DOHH2 (cell line): ENCODE data around the gene APMAP.

Source experiments
- CTCF ChIP-seq: fragments of 200-600 bp; sonication (generic); IDR thresholded peaks from one replicate; pipeline ENCODE4 v1.5.1; 2014; ENCODE audit warnings: antibody characterized with exemption, mild to moderate bottlenecking, low read depth, low read length; ENCODE audit not compliant: poor library complexity, severe bottlenecking
- EZH2phosphoT487 ChIP-seq: fragments of 200-600 bp; sonication (generic); IDR thresholded peaks from 2 replicates; pipeline ENCODE4 v1.6.1; 2017; ENCODE audit warnings: borderline replicate concordance, mild to moderate bottlenecking, antibody characterized with exemption, low read length, moderate library complexity, mixed read lengths

DNA sequence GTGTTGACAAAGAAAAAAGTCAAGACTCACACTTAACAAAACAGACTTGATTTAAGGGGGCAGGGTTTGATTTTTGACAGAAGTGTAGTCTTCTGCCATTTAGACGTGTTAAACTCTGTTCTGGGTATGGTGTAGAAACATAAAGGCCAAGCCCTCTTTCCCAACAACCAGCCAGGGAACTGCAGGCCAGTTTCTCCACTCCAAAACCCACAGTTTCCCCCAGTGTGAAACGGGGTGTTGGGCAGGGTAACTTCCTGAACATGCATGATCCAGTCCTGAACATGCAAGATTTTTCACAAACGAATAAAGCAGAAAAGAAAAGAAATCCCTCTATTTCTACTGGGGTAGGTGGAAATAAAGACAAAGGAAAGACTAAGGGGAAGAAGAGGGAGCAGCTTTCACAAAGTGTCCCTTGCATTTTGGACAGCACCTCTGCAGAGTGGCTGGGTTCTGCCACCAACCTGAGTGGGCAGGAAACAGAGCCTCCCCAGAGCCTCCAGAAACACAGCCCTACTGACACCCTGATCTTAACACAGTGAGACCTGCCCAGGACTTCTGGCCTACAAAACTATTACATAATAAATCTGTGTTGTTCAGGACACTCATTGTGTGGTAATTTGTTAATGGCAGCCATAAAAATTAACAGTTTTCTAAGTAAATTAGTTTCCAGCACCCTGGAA is 7.5 kb downstream of the APMAP start:
- TF ChIP-seq CTCF (no peak), EZH2phosphoT487 (no peak)
